Cardiac muscle cell (in vitro differentiated cells and primary cell): ENCODE results near the gene RGPD8. TPM values are rescaled to one million over a fixed set of nuclear protein-coding genes. Genes with fewer than 3 reads are reported as not detected.
"Not testable (repeated sequence)": the region's sequence is repeated elsewhere in the genome, so short reads cannot be mapped to it uniquely, and the experiment has no call there.

Experiments
- DNase-seq, 2 donors: peaks; one replicate each; pipeline versions ENCODE4 v3.0.0 to v3.0.0-alpha.2; 2010 to 2017; ENCODE audit warnings: low read depth in 1 of 2, low spot score in 1 of 2
- H3K27ac ChIP-seq: fragments of 200-600 bp; sonication (generic); 2 replicates; pipeline ENCODE4 v1.5.1; 2016
- H3K27me3 ChIP-seq: fragments of 200-600 bp; sonication (generic); 2 replicates; pipeline ENCODE4 v1.6.0; 2016; ENCODE audit warnings: control low read depth
- H3K36me3 ChIP-seq: fragments of 200-600 bp; sonication (generic); 2 replicates; pipeline ENCODE4 v1.5.1; 2016; ENCODE audit warnings: control low read depth
- H3K4me1 ChIP-seq: fragments of 200-600 bp; sonication (generic); 2 replicates; pipeline ENCODE4 v1.8.1; 2017; ENCODE audit warnings: low read depth, mild to moderate bottlenecking, mixed run types
- H3K4me3 ChIP-seq: fragments of 200-600 bp; sonication (generic); 2 replicates; pipeline ENCODE4 v1.5.1; 2016; ENCODE audit warnings: mild to moderate bottlenecking
- H3K9me3 ChIP-seq: fragments of 200-600 bp; sonication (generic); 2 replicates; pipeline ENCODE4 v1.5.1; 2017; ENCODE audit warnings: low read depth, mild to moderate bottlenecking, control low read depth
- polyA plus RNA-seq: library from polyadenylated mRNA; unstranded; fragments of >200 nt; fragmentation: Nextera tagmentation; extraction: Ambion mirVana; gene quantifications from 2 replicates; pipeline ENCODE4 v1.2.1, GENCODE V29; 2016
- total RNA-seq: library from RNA; depleted of rRNA; stranded (reverse); fragments of >200 nt; gene quantifications from 2 replicates; pipeline ENCODE4 v1.2.3, GENCODE V29; 2016
- TF ChIP-seq, protein P1 (sequence below): IDR thresholded peaks from 2 replicates; pipeline ENCODE4 v1.5.1; 2012; ENCODE audit warnings: low read depth, mild to moderate bottlenecking, low read length

Gene RGPD8
- total and polyA plus RNA-seq, 2 experiments from 2014 or later = 4.2 to 17.0 TPM

DNA sequence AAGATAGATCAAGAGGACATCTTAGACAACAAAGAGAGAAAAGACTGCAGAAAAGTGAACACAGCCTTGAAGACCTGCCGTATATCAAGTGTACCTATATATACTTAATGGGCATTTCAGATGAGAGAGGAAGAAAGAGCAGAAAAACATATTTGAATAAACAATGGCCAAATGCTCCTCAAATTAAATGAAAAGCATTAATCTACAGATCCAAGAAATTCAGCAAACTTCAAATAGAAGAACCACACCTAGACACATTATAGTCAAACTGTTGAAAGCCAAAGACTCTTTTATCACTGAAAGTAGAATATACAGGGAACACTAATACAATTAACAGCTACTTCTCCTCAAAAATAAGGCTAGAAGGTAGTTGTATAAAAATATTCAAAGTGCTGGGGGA lies 29.8 kb upstream of the RGPD8 start:
- no peak for DNase-seq
- H3K9me3 ChIP-seq = no peaks in the 10 kb centered on the region
- no peak overlapping the region for H3K4me3 ChIP-seq
- no peaks in the 10 kb centered on the region for H3K27me3 ChIP-seq
- no peak overlapping the region for H3K27ac ChIP-seq
- TF ChIP-seq, protein P1, sequence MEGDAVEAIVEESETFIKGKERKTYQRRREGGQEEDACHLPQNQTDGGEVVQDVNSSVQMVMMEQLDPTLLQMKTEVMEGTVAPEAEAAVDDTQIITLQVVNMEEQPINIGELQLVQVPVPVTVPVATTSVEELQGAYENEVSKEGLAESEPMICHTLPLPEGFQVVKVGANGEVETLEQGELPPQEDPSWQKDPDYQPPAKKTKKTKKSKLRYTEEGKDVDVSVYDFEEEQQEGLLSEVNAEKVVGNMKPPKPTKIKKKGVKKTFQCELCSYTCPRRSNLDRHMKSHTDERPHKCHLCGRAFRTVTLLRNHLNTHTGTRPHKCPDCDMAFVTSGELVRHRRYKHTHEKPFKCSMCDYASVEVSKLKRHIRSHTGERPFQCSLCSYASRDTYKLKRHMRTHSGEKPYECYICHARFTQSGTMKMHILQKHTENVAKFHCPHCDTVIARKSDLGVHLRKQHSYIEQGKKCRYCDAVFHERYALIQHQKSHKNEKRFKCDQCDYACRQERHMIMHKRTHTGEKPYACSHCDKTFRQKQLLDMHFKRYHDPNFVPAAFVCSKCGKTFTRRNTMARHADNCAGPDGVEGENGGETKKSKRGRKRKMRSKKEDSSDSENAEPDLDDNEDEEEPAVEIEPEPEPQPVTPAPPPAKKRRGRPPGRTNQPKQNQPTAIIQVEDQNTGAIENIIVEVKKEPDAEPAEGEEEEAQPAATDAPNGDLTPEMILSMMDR = no peak
- no peaks in the 10 kb centered on the region for H3K4me1 ChIP-seq
- H3K36me3 ChIP-seq = no peaks in the 10 kb centered on the region

DNA sequence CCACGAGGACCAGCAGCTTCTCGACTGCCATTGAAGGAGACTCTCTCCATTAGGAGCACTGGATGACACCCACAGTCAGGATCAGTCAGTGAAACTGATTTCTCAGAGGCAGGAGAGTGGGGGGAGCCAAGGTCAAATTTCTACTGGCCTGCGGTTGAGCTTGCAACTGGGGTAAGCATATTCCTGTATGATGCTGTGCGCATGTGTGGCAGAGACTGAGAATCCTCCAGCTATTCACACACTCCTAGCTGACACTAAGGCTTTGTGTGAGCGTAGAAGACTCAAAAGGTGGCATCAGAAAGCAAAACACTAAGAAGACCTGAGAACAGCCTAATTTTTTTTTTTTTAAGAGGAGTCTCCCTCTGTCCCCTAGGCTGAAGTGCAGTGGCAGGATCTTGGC lies 28.7 kb upstream of the RGPD8 start:
- H3K4me1 ChIP-seq = no peaks in the 10 kb centered on the region
- no peaks in the 10 kb centered on the region for H3K36me3 ChIP-seq
- TF ChIP-seq, protein P1 = no peak

DNA sequence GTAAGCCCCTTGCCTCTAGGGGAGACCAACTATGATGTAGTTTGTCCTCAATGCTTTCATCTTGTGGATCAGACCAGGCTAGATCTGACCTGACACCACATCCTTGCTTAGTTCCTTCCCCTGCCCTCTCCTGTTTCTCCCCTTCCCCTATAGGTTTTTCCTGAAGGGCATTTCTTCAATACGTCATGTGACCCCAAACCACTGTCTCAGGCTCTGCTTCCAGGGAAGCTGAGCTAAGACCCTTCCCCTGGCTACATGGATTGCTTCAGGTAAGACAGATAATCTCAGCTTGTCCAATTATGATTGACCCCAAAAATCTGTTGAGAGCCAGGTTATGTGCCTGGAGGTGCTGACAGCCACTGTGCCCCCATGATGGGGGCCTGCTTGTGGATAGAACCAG lies 25.9 kb upstream of the RGPD8 start:
- Histone ChIP-seq H3K9me3 (no peaks in the 10 kb centered on the region), H3K27ac (no peak overlapping the region), H3K4me1 (no peaks in the 10 kb centered on the region), H3K36me3 (no peaks in the 10 kb centered on the region), H3K27me3 (no peaks in the 10 kb centered on the region), H3K4me3 (no peak overlapping the region)
- no peak for DNase-seq
- TF ChIP-seq, protein P1 = no peak

More for the DNA sequence above, 28.7 kb upstream of the RGPD8 start:
- no peak for DNase-seq
- H3K4me3 ChIP-seq = no peak overlapping the region
- H3K27me3 ChIP-seq = no peaks in the 10 kb centered on the region
- no peak overlapping the region for H3K27ac ChIP-seq
- no peaks in the 10 kb centered on the region for H3K9me3 ChIP-seq

DNA sequence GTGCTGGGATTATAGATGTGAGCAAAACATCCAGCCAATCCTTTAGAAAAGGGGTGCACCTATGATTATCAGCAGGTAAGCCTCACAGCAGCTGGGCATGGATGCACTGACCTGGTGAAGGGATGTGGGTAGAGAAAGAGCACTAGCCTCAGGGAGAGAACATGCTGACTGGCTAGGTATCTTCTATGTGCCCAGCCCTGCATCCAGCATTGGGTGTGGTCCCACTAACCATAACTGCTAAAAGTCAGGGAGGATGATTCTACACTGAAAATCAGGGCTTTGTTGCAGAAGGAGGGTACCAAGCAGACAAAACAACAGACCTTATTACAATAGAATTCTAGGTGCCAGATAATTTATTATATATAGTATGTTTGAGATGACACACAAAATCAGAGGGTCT lies 21.1 kb upstream of the RGPD8 start:
- H3K27ac ChIP-seq = no peak overlapping the region
- TF ChIP-seq, protein P1 = no peak

DNA sequence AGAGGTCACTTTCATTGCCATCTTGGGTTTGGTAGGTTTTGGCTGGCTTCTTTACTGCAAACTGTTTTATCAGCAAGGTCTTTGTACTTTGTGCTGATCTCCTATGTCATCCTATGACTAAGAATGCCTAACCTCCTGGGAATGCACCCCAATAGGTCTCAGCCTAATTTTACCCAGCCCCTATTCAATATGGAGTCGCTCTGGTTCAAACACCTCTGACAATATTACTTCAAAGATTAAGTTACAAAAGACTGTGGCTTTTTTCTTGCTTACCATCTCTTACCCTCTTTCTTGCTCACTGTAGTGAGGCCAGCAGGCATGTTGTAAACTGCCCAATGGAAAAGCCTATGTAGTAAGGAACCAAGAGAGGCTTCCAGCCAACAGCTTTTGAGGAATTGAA lies 17.9 kb upstream of the RGPD8 start:
- H3K4me1 ChIP-seq = no peaks in the 10 kb centered on the region
- no peak for DNase-seq
- no peaks in the 10 kb centered on the region for H3K9me3 ChIP-seq
- no peak overlapping the region for H3K27ac ChIP-seq
- no peaks in the 10 kb centered on the region for H3K27me3 ChIP-seq
- no peaks in the 10 kb centered on the region for H3K36me3 ChIP-seq
- no peak overlapping the region for H3K4me3 ChIP-seq
- TF ChIP-seq, protein P1 = no peak

More for the DNA sequence above, 21.1 kb upstream of the RGPD8 start:
- Histone ChIP-seq H3K27me3 (no peaks in the 10 kb centered on the region), H3K4me1 (no peaks in the 10 kb centered on the region), H3K9me3 (no peaks in the 10 kb centered on the region), H3K4me3 (no peak overlapping the region), H3K36me3 (no peaks in the 10 kb centered on the region)
- no peak for DNase-seq

DNA sequence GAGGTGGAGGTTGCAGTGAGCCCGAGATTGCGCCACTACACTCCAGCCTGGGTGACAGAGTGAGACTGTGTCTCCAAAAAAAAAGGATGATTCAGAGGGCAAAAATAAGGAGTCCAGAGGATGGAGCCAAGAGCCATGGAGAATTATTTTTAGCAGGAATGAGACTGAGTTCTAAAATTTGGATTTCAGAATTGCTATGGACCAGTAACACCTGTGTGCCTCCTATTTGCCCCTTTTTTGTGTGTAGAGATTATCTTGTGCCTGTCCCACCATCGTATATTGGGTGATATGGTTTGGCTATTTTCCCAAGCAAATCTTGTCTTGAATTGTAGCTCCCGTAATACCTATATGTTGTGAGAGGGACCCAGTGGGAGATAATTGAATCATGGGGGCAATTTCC lies 16.4 kb upstream of the RGPD8 start:
- H3K4me3 ChIP-seq = no peak overlapping the region
- no peak for DNase-seq
- H3K4me1 ChIP-seq = no peaks in the 10 kb centered on the region
- H3K27me3 ChIP-seq = no peaks in the 10 kb centered on the region
- H3K9me3 ChIP-seq = no peaks in the 10 kb centered on the region
- TF ChIP-seq, protein P1 = no peak
- H3K36me3 ChIP-seq = no peaks in the 10 kb centered on the region
- no peak overlapping the region for H3K27ac ChIP-seq

DNA sequence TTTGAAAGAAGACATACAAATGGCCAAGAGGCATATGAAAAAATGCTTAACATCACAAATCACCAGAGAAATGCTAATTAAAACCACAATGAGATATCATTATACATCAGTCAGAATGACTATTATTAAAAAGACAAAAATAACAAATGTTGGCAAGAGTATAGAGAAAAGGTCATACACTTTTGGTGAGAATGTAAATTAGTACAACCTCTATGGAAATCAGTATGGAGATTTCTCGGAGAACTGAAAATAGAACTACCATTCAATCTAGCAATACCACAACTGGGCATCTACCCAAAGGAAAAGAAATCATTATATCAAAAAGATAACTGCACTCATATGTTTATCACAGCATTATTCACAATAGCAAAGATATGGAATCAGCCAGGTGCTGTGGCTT lies 10.8 kb upstream of the RGPD8 start:
- DNase-seq, H3K36me3 ChIP-seq, H3K4me3 ChIP-seq, H3K4me1 ChIP-seq, H3K9me3 ChIP-seq, H3K27ac ChIP-seq, H3K27me3 ChIP-seq: not testable (repeated sequence)

DNA sequence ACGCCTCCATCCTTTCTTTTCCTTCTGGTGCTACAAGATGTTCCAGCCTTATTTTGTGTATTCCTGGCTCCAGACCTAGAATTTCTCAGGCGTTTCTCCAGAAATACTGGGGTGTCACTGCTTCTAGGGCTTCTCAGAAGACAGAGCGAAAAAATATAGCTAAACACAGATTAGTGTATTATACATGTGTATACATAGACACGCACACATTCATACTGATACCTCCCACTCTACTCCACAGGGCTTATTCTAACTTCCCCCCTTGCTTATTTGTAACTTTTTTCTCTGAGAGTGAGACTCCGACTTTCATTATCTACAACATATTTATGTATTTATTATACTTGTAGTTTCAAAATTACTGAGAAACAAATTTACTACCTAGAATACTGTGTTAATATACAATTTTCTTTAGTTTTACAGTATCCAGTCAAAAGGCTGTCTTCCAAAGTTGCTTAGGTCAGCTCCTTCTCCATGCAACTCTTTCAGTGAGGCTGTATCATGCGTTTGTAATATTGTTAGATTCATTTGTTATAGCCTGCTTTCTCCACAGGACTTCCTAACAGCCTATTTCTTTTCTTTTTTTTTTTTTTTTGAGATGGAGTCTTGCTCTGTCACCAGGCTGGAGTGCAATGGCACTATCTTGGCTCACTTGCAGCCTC lies 5.3 kb upstream of the RGPD8 start:
- not testable (repeated sequence) for H3K4me3 ChIP-seq, H3K27ac ChIP-seq, DNase-seq, H3K4me1 ChIP-seq, H3K9me3 ChIP-seq, H3K27me3 ChIP-seq, H3K36me3 ChIP-seq
